Osteocyte (in vitro differentiated cells): ENCODE data around the gene HASPIN. TPM values are rescaled to one million over a fixed set of nuclear protein-coding genes. Genes with fewer than 3 reads are reported as not detected.

Source experiments
- DNase-seq: peaks from one replicate; pipeline ENCODE4 v3.0.0; 2021; ENCODE audit warnings: mixed read lengths; ENCODE audit not compliant: unreplicated experiment; ENCODE audit errors: extremely low spot score
- H3K27ac Mint-ChIP-seq: one replicate; pipeline ENCODE4 v1.8.0; 2021; ENCODE audit warnings: mild to moderate bottlenecking, mixed read lengths; ENCODE audit not compliant: unreplicated experiment
- H3K27me3 Mint-ChIP-seq: one replicate; pipeline ENCODE4 v1.8.0; 2021; ENCODE audit warnings: mixed read lengths; ENCODE audit not compliant: unreplicated experiment
- H3K36me3 Mint-ChIP-seq: one replicate; pipeline ENCODE4 v1.8.0; 2021; ENCODE audit warnings: mixed read lengths; ENCODE audit not compliant: unreplicated experiment
- H3K4me1 Mint-ChIP-seq: one replicate; pipeline ENCODE4 v1.8.0; 2021; ENCODE audit warnings: mixed read lengths; ENCODE audit not compliant: unreplicated experiment
- H3K4me3 Mint-ChIP-seq: one replicate; pipeline ENCODE4 v1.8.0; 2021; ENCODE audit warnings: mild to moderate bottlenecking, moderate library complexity, mixed read lengths; ENCODE audit not compliant: unreplicated experiment
- H3K9me3 Mint-ChIP-seq: one replicate; pipeline ENCODE4 v1.8.0; 2021; ENCODE audit warnings: mixed read lengths; ENCODE audit not compliant: unreplicated experiment
- CTCF ChIP-seq: fragments of 200-600 bp; sonication (generic); IDR thresholded peaks from 2 replicates; pipeline ENCODE4 v1.5.0; 2021; ENCODE audit warnings: antibody characterized with exemption, mild to moderate bottlenecking, moderate library complexity
- total RNA-seq: library from RNA; stranded (reverse); gene quantifications from 2 replicates; pipeline ENCODE4 v1.2.1, GENCODE V29; 2021

Gene HASPIN
- total RNA-seq, 1 donor from 2014 or later = 1.9 TPM

GRCh38 chr17:3715296-3715695 is 8.4 kb upstream of the HASPIN start:
- H3K9me3 Mint-ChIP-seq = no peaks in the 10 kb centered on the region
- H3K4me3 Mint-ChIP-seq = no peak overlapping the region
- no peaks in the 10 kb centered on the region for H3K4me1 Mint-ChIP-seq
- no peak for TF ChIP-seq CTCF
- H3K36me3 Mint-ChIP-seq = peaks cover 33% of the 10 kb centered on the region
- H3K27me3 Mint-ChIP-seq = no peaks in the 10 kb centered on the region
- DNase-seq = no peak
- H3K27ac Mint-ChIP-seq = no peak overlapping the region

GRCh38 chr17:3718201-3718600 is 5.5 kb upstream of the HASPIN start:
- no peak for DNase-seq
- H3K36me3 Mint-ChIP-seq = peaks cover 21% of the 10 kb centered on the region
- TF ChIP-seq CTCF = no peak
- H3K9me3 Mint-ChIP-seq = no peaks in the 10 kb centered on the region
- H3K4me1 Mint-ChIP-seq = peaks cover 7% of the 10 kb centered on the region
- H3K27ac Mint-ChIP-seq = no peak overlapping the region
- H3K4me3 Mint-ChIP-seq = no peak overlapping the region
- no peaks in the 10 kb centered on the region for H3K27me3 Mint-ChIP-seq

- Mint-ChIP-seq H3K4me3 (no peak overlapping the region), H3K27me3 (no peaks in the 10 kb centered on the region), H3K36me3 (peaks cover 20% of the 10 kb centered on the region), H3K27ac (no peak overlapping the region), H3K9me3 (no peaks in the 10 kb centered on the region), H3K4me1 (peaks cover 8% of the 10 kb centered on the region)
- no peak for DNase-seq
- no peak for TF ChIP-seq CTCF
These were observed 4.4 kb upstream of the HASPIN start for GRCh38 chr17:3719265-3719664.

GRCh38 chr17:3722716-3723115 is 987 bp upstream of the HASPIN start:
- peaks cover 21% of the 10 kb centered on the region for H3K4me1 Mint-ChIP-seq
- H3K27ac Mint-ChIP-seq = peak overlapping the region; percentile 93
- no peak for TF ChIP-seq CTCF
- H3K27me3 Mint-ChIP-seq = no peaks in the 10 kb centered on the region
- H3K36me3 Mint-ChIP-seq = no peaks in the 10 kb centered on the region
- peak overlapping the region; percentile 90 for H3K4me3 Mint-ChIP-seq
- no peaks in the 10 kb centered on the region for H3K9me3 Mint-ChIP-seq
- DNase-seq = no peak

- Mint-ChIP-seq H3K4me1 (peaks cover 21% of the 10 kb centered on the region), H3K4me3 (peak overlapping the region; percentile 90), H3K9me3 (no peaks in the 10 kb centered on the region), H3K27me3 (no peaks in the 10 kb centered on the region), H3K36me3 (no peaks in the 10 kb centered on the region), H3K27ac (peak overlapping the region; percentile 93)
- no peak for TF ChIP-seq CTCF
- no peak for DNase-seq
These were observed 531 bp upstream of the HASPIN start for GRCh38 chr17:3723188-3723555.
